GM19324 (cell line): Measurements from ENCODE around the gene CNTN5.
"Not testable (repeated sequence)": the region's sequence is repeated elsewhere in the genome, so short reads cannot be mapped to it uniquely, and the experiment has no call there.

ENCODE experiments used
- ATAC-seq: cut with Tn5 transposase; IDR thresholded peaks from one replicate; pipeline ENCODE4 v1.9.1; 2021; ENCODE audit warnings: mild to moderate bottlenecking, moderate library complexity; ENCODE audit not compliant: unreplicated experiment, low FRiP score

Gene CNTN5

GRCh38 chr11:99020352-99021225 is at the start of gene CNTN5:
Gene CNTN5 (plus strand): TSS chr11:99020949.
- peak; percentile 47 for ATAC-seq

- ATAC-seq: no peak
These were observed 41.5 kb upstream of the CNTN5 start for GRCh38 chr11:98979205-98979604.

- no peak for ATAC-seq
These were observed 4.9 kb upstream of the CNTN5 start for GRCh38 chr11:99015634-99016454.

GRCh38 chr11:99019696-99020095 is 1.1 kb upstream of the CNTN5 start:
- ATAC-seq: no peak

- ATAC-seq: no peak
These were observed 16.3 kb downstream of the CNTN5 start for GRCh38 chr11:99037057-99037456.

- ATAC-seq: no peak
These were observed 42.6 kb downstream of the CNTN5 start for GRCh38 chr11:99063331-99063730.

GRCh38 chr11:99065121-99065520 is 44.4 kb downstream of the CNTN5 start:
- no peak for ATAC-seq

GRCh38 chr11:99066618-99067317 is 46.0 kb downstream of the CNTN5 start:
- no peak for ATAC-seq

GRCh38 chr11:99068832-99069231 is 48.1 kb downstream of the CNTN5 start:
- no peak for ATAC-seq

- peak; percentile 96 for ATAC-seq
These were observed 49.2 kb downstream of the CNTN5 start for GRCh38 chr11:99069856-99070444.

GRCh38 chr11:99079576-99079975 is 58.8 kb downstream of the CNTN5 start:
- no peak for ATAC-seq

GRCh38 chr11:99080154-99080553 is 59.4 kb downstream of the CNTN5 start:
- ATAC-seq: no peak

- no peak for ATAC-seq
These were observed 77.5 kb downstream of the CNTN5 start for GRCh38 chr11:99098258-99098657.

GRCh38 chr11:99098751-99099150 is 78.0 kb downstream of the CNTN5 start:
- ATAC-seq: peak; percentile 97

- no peak for ATAC-seq
These were observed 96.9 kb downstream of the CNTN5 start for GRCh38 chr11:99117603-99118002.

- ATAC-seq: not testable (repeated sequence)
These were observed 113.1 kb downstream of the CNTN5 start for GRCh38 chr11:99133862-99134261.

- no peak for ATAC-seq
These were observed 114.8 kb downstream of the CNTN5 start for GRCh38 chr11:99135508-99135907.

GRCh38 chr11:99142237-99142636 is 121.5 kb downstream of the CNTN5 start:
- ATAC-seq: no peak

- no peak for ATAC-seq
These were observed 127.6 kb downstream of the CNTN5 start for GRCh38 chr11:99148352-99148751.

GRCh38 chr11:99154277-99154676 is 133.5 kb downstream of the CNTN5 start:
- ATAC-seq: no peak
